ENCODE data around the gene PHLDB3. TPM values are rescaled to one million over a fixed set of nuclear protein-coding genes. Genes with fewer than 3 reads are reported as not detected.
A peak's percentile ranks its signal among the peaks of the same experiment; 100 is the strongest.

The PHLDB3 gene
- total and polyA plus RNA-seq, 2 of the 4 experiments (the other 2 are of a cell fraction): 2.9 to 10.6 TPM

GRCh38 chr19:43463381-43464133, 41.0 kb downstream of the PHLDB3 start:
- intact Hi-C loops (cut with micrococcal nuclease): no loop called here
- DNase-seq: peak; percentile 79
- H2AFZ ChIP-seq (replicated peaks; ENCODE audit: low read length, poor library complexity): peak overlapping the region; percentile 96
- H3K36me3 ChIP-seq (ENCODE audit: control insufficient read depth, insufficient read depth, low read length): no peaks in the 10 kb centered on the region
- no peaks in the 10 kb centered on the region for H3K9me3 ChIP-seq (ENCODE audit: control insufficient read depth, insufficient read depth, low read length)
- peak overlapping the region; percentile 80 for H3K4me3 ChIP-seq (ENCODE audit: insufficient read depth, low read depth, low read length)
- peak overlapping the region; percentile 71 for H2AK9ac ChIP-seq (replicated peaks; ENCODE audit: low read depth, low read length, poor library complexity)
- peak overlapping the region; percentile 12; the same call in 1 of the 2 replicates for H3K18ac ChIP-seq (ENCODE audit: low read depth, low read length)
- peak overlapping the region; percentile 44 to 62; a peak in 3 of 4 replicates for H4K8ac ChIP-seq (ENCODE audit: low read depth in 2 of 2, low read length in 2 of 2)
- no peak overlapping the region for H2BK5ac ChIP-seq (ENCODE audit: low read depth, low read length, poor library complexity, severe bottlenecking)
- in situ Hi-C loops (cut with MboI; ENCODE audit: low sequenced_read_pairs): no loop called here
- peak overlapping the region; percentile 38 for H3K4ac ChIP-seq (ENCODE audit: low read depth, low read length)
- H4K91ac ChIP-seq (ENCODE audit: insufficient read depth, low read depth, low read length): 0 out of 2 replicates have a peak overlapping the region, but pooled peaks have one; percentile 16
- 1% methylated on average over 34 of the region's 57 CpGs; no CpG with 5 or more reads in 1 of the 2 experiments for WGBS, 2 experiments (ENCODE audit: extremely low coverage in 2 of 2, insufficient read length in 1 of 2)
- peak; percentile 93 for ATAC-seq (ENCODE audit: low read depth)
- peaks cover 10% of the 10 kb centered on the region for H3K9me1 ChIP-seq (ENCODE audit: insufficient read depth, low read length)
- H2BK20ac ChIP-seq (ENCODE audit: low read depth, low read length): peak overlapping the region; percentile 24; the same call in 1 of the 2 replicates
- peak overlapping the region; percentile 33 for H3K27ac ChIP-seq (ENCODE audit: insufficient read depth, low read length)
- H2BK120ac ChIP-seq (ENCODE audit: low read depth, low read length): peak overlapping the region; percentile 28
- no peaks in the 10 kb centered on the region for H4K20me1 ChIP-seq (ENCODE audit: insufficient read depth, low read length)
- no TSS peak for BruUV-seq (replicated peaks)
- H3K9ac ChIP-seq (ENCODE audit: low read depth, low read length): peak overlapping the region; percentile 54
- dilution Hi-C loops (cut with HindIII; ENCODE audit: low sequenced_read_pairs, unreplicated experiment): no loop called here
- H3K14ac ChIP-seq (replicated peaks; ENCODE audit: low read depth, low read length): peak overlapping the region; percentile 20
- H3K4me2 ChIP-seq (ENCODE audit: low read depth, low read length): peak overlapping the region; percentile 80
- 0 out of 2 replicates have a peak, but pooled peaks cover 2% of the 10 kb centered on the region for H3K27me3 ChIP-seq (ENCODE audit: control insufficient read depth, insufficient read depth, low read length)
- peak overlapping the region; percentile 8; the same call in 1 of the 3 replicates for H2BK15ac ChIP-seq (ENCODE audit: low read depth, low read length)
- no peak for TF ChIP-seq NFE2L2 (IDR thresholded peaks at IDR 0.05; ENCODE audit: low read depth, low read length)
- peak; percentile 11; the same call in 1 of the 2 replicates for TF ChIP-seq MAZ (IDR thresholded peaks at IDR 0.05; ENCODE audit: borderline replicate concordance, low read depth, low read length)
- H3K23ac ChIP-seq (ENCODE audit: low read depth, low read length): no peak overlapping the region
- ChIA-PET CTCF (interaction anchor here (0.9 to 1.2 kb wide), 2 partner anchors 17 to 56 kb away, joined by 3 to 4 read pairs; no protein-coding TSS in a partner anchor), POLR2A (ENCODE audit: unreplicated experiment) (no interaction called here)
- H3K56ac ChIP-seq (ENCODE audit: extremely low read depth, insufficient read depth, low read length): no peak overlapping the region
- peak overlapping the region; percentile 4; the same call in 1 of the 2 replicates for H4K5ac ChIP-seq (ENCODE audit: low read depth, low read length)
- H3K79me1 ChIP-seq (ENCODE audit: low read depth in 1 of 2, low read length in 2 of 2): no peaks in the 10 kb centered on the region
- peak overlapping the region; percentile 15; the same call in 1 of the 2 replicates for H2AK5ac ChIP-seq (ENCODE audit: low read depth, low read length)
- peaks cover 14% of the 10 kb centered on the region for H3K4me1 ChIP-seq (ENCODE audit: control insufficient read depth, insufficient read depth, low read length)
